Activated naive CD4-positive, alpha-beta T cell (primary cell): Measurements from ENCODE around the gene PBRM1.
"Not testable (repeated sequence)": the region's sequence is repeated elsewhere in the genome, so short reads cannot be mapped to it uniquely, and the experiment has no call there.

ENCODE experiments used
- DNase-seq, 4 experiments: peaks; one replicate each; lab custom pipeline; 2025; lab: John Stamatoyannopoulos, UW

The PBRM1 gene

GRCh38 chr3:52685709-52686691 is at the start of gene PBRM1, which contains the start of gene GNL3:
TSS of gene PBRM1 (minus strand) at chr3:52685913.
TSS of gene GNL3 (plus strand) at chr3:52686032. CDS start at chr3:52686093, 61 bp downstream.
- DNase-seq, result peak; percentile 74 to 88 (median 79)

GRCh38 chr3:52733256-52733891 is 47.7 kb upstream of the PBRM1 start:
- DNase-seq, result no peak

GRCh38 chr3:52731590-52731989 is 45.9 kb upstream of the PBRM1 start:
- DNase-seq, result no peak

GRCh38 chr3:52730681-52731080 is 45.0 kb upstream of the PBRM1 start:
- no peak for DNase-seq

GRCh38 chr3:52728753-52729152 is 43.0 kb upstream of the PBRM1 start:
- not testable (repeated sequence) for DNase-seq

- DNase-seq, result no peak
These were observed 38.8 kb upstream of the PBRM1 start for GRCh38 chr3:52724511-52724910.

- no peak for DNase-seq
These were observed 38.2 kb upstream of the PBRM1 start for GRCh38 chr3:52723935-52724334.

GRCh38 chr3:52722491-52722890 is 36.8 kb upstream of the PBRM1 start:
- no peak for DNase-seq

GRCh38 chr3:52721730-52722008 is 36.0 kb upstream of the PBRM1 start:
- DNase-seq, result no peak

GRCh38 chr3:52721002-52721729 is 35.5 kb upstream of the PBRM1 start:
- no peak for DNase-seq

GRCh38 chr3:52719618-52720017 is 33.9 kb upstream of the PBRM1 start:
- no peak for DNase-seq

- DNase-seq, result no peak
These were observed 30.1 kb upstream of the PBRM1 start for GRCh38 chr3:52715714-52716305.

- no peak for DNase-seq
These were observed 28.9 kb upstream of the PBRM1 start for GRCh38 chr3:52714335-52715302.

- no peak for DNase-seq
These were observed 26.8 kb upstream of the PBRM1 start for GRCh38 chr3:52712291-52713212.

- DNase-seq, result no peak
These were observed 24.8 kb upstream of the PBRM1 start for GRCh38 chr3:52710512-52710911.

GRCh38 chr3:52707585-52707984 is 21.9 kb upstream of the PBRM1 start:
- DNase-seq, result no peak

GRCh38 chr3:52705688-52706686 is 20.3 kb upstream of the PBRM1 start, which contains the start of the genes GLT8D1 and SPCS1:
TSS of gene GLT8D1 (minus strand) at chr3:52705791. CDS start at chr3:52700460, 5,331 bp downstream.
TSS of gene SPCS1 (plus strand) at chr3:52706106. CDS start at chr3:52706247, 141 bp downstream.
- peak; percentile 72 to 88 (median 80) for DNase-seq

- peak in 1 of 4 experiments; percentile 55 for DNase-seq
These were observed 19.6 kb upstream of the PBRM1 start for GRCh38 chr3:52705438-52705687.
